GM12878 (cell line): ENCODE data around the gene PHAF1.

Experiments used
- BCL11A ChIP-seq: IDR thresholded peaks from 2 replicates; pipeline ENCODE4 v1.6.1; 2011; ENCODE audit warnings: low read depth, low read length
- BRCA1 ChIP-seq: IDR thresholded peaks from 2 replicates; pipeline ENCODE4 v1.6.1; 2011; ENCODE audit warnings: low read depth, low read length, improper control_type of control experiment
- JUND ChIP-seq: IDR thresholded peaks from 2 replicates; pipeline ENCODE4 v1.6.1; 2012; ENCODE audit warnings: low read depth, mild to moderate bottlenecking, low read length, improper control_type of control experiment, moderate library complexity
- POLR2A ChIP-seq: IDR thresholded peaks from 2 replicates; pipeline ENCODE4 v1.6.1; 2011; ENCODE audit warnings: low read depth, mild to moderate bottlenecking, low read length
- RELA ChIP-seq: fragments of 450-650 bp; IDR thresholded peaks from 2 replicates; pipeline ENCODE4 v1.8.0; 2014; ENCODE audit warnings: borderline replicate concordance; ENCODE audit not compliant: partially characterized antibody
- SRF ChIP-seq, 2 experiments: IDR thresholded peaks; 2 replicates each; pipeline ENCODE4 v1.6.1; 2011; ENCODE audit warnings: low read depth in 2 of 2, low read length in 2 of 2, mild to moderate bottlenecking in 1 of 2, moderate library complexity in 1 of 2
- TF ChIP-seq, protein P1 (sequence below), 3 experiments: IDR thresholded peaks in 2 of 3; conservative IDR thresholded peaks in 1 of 3; 2 replicates each; pipeline ENCODE4 v1.5.1; 2011; ENCODE audit warnings: low read depth in 3 of 3, low read length in 3 of 3, mild to moderate bottlenecking in 3 of 3, control low read depth in 2 of 3, moderate library complexity in 2 of 3, inconsistent platforms in 1 of 3, mixed read lengths in 1 of 3; ENCODE audit not compliant: control insufficient read depth in 2 of 3, insufficient read depth in 1 of 3; ENCODE audit errors: extremely low read depth in 1 of 3

DNA sequence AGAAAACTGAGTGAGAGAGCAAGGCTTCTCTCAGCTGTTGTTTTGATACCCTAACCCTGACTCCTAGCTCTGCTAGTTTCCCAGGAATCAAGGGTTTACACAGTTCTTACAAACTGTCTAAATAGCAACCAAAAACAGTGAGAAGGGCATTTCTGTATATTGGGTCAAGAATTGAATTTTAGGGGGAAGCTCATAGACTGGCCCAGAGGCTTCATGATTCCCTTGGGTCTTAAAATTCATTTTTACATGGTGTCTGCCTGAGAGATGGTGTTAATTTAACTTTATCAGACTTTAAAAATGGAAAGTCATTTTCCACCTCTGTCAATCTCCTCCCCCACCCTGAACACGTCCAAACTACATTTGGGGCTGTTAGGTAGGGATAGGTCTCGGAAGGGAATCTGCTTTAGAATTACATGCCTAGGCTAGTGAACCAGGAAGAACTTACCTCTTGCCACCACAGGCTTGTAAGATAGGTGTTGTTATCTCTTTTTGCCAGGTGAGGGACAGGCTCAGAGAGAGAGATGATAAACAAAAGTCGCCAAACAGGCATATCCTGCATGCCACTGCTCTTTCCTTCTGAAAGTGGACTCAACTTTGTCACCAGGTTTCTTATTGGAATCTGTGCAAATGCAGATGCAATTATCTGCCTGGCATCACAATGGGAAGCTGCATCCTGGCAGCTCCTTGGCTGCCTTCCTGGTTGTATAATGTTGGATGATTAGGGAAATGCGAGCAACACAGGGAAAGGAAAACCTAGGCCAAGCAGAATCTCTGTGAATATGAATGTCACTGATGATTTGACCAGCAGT, 3.1 kb downstream of the PHAF1 start:
- TF ChIP-seq SRF (IDR thresholded peaks at IDR 0.05; ENCODE audit: low read depth in 2 of 2, low read length in 2 of 2) (no peak), BRCA1 (no peak), JUND (no peak), POLR2A (no peak), BCL11A (no peak), RELA (no peak)
- TF ChIP-seq, protein P1, sequence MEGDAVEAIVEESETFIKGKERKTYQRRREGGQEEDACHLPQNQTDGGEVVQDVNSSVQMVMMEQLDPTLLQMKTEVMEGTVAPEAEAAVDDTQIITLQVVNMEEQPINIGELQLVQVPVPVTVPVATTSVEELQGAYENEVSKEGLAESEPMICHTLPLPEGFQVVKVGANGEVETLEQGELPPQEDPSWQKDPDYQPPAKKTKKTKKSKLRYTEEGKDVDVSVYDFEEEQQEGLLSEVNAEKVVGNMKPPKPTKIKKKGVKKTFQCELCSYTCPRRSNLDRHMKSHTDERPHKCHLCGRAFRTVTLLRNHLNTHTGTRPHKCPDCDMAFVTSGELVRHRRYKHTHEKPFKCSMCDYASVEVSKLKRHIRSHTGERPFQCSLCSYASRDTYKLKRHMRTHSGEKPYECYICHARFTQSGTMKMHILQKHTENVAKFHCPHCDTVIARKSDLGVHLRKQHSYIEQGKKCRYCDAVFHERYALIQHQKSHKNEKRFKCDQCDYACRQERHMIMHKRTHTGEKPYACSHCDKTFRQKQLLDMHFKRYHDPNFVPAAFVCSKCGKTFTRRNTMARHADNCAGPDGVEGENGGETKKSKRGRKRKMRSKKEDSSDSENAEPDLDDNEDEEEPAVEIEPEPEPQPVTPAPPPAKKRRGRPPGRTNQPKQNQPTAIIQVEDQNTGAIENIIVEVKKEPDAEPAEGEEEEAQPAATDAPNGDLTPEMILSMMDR (IDR thresholded peaks at IDR 0.05 in 2 of 3, conservative IDR thresholded peaks at IDR 0.05 in 1 of 3; ENCODE audit: control insufficient read depth in 2 of 3, extremely low read depth in 1 of 3, insufficient read depth in 1 of 3, low read depth in 3 of 3, low read length in 3 of 3), result no peak
